Activated B cell treated with CpG ODN at 0.5 μM for 24 hours (primary cell): ENCODE results near the gene GRM8. TPM values are rescaled to one million over a fixed set of nuclear protein-coding genes. Genes with fewer than 3 reads are reported as not detected.
A peak's percentile ranks its signal among the peaks of the same experiment; 100 is the strongest.

Source experiments
- ATAC-seq: fragments of 200-7000 bp; cut with Tn5 transposase; one replicate; pipeline ENCODE4 v1.10.0; 2021; ENCODE audit warnings: low read depth, mild to moderate bottlenecking, moderate library complexity
- CTCF ChIA-PET: fragments of 350-600 bp; sonication (Branson Sonifier 250); formaldehyde crosslinking; loops from one replicate; lab custom pipeline; 2021; ENCODE audit warnings: antibody characterized with exemption; lab: Charles Lee
- POLR2A ChIA-PET: fragments of 350-600 bp; sonication (Branson Sonifier 250); formaldehyde crosslinking; loops from one replicate; lab custom pipeline; 2021; ENCODE audit warnings: antibody characterized with exemption; lab: Charles Lee
- DNase-seq: peaks from one replicate; pipeline ENCODE4 v3.0.0; 2022
- H3K27ac Mint-ChIP-seq: one replicate; pipeline ENCODE4 v1.8.0; 2020; ENCODE audit warnings: mixed read lengths
- H3K27me3 Mint-ChIP-seq: one replicate; pipeline ENCODE4 v1.8.0; 2021; ENCODE audit warnings: mixed read lengths
- H3K36me3 Mint-ChIP-seq: one replicate; pipeline ENCODE4 v1.8.0; 2021; ENCODE audit warnings: low read depth, mixed read lengths
- H3K4me1 Mint-ChIP-seq: one replicate; pipeline ENCODE4 v1.8.0; 2021; ENCODE audit warnings: mixed read lengths
- H3K4me3 Mint-ChIP-seq: one replicate; pipeline ENCODE4 v1.8.0; 2020; ENCODE audit warnings: mild to moderate bottlenecking, mixed read lengths
- H3K9me3 Mint-ChIP-seq: one replicate; pipeline ENCODE4 v1.8.0; 2020; ENCODE audit warnings: mixed read lengths
- intact Hi-C: fragments of 100-400 bp; cut with micrococcal nuclease; formaldehyde crosslinking; loops from one replicate; pipeline ENCODE4 v1.15.1; 2024
- total RNA-seq: library from RNA; stranded (reverse); gene quantifications from 2 replicates; pipeline ENCODE4 v1.2.3, GENCODE V29; 2022
- TF ChIP-seq, protein P1 (sequence below): fragments of 200-600 bp; IDR thresholded peaks from one replicate; pipeline ENCODE4 v1.8.0; 2022; ENCODE audit warnings: antibody characterized with exemption, mild to moderate bottlenecking

GRM8 gene
- total RNA-seq, 1 donor from 2014 or later = not detected

DNA sequence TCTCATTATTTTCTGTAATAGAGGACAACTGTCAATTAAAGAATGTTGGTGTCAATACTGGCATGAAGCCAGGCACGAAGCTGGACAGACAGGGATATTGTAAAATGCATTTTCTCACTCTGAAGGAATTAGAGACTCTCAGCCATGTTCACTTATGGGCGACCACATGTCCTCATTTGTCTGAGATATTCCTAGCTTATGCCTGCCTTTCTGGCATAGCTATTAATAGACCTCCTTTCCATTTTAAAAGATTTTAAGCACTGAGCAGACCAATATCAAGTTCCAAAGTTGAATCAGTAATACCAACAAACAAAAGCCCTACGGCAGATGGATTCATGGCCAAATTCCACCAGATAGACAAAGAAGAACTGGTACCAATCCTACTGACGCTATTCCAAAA is 589.9 kb downstream of the GRM8 start:
- H3K4me1 Mint-ChIP-seq = peaks cover 19% of the 10 kb centered on the region
- POLR2A ChIA-PET = no interaction called here

DNA sequence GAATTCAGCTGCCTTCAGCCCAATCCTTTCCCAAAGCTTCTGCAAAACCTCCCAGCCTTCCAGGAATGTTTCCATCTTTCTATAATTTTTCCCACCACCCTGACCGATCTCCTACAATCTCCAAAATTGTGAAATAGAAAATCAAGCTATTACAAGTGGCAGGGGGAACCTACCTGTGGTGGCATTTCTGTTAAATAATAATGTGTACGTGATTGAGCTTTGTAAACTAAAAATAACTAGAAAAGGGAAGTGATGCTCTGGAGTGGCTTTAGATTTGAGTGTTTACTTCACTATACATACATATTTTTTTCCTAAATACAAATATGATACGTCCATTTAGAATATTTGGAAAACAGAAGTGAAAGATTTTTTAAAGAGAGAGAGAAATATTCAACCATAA is 593.6 kb downstream of the GRM8 start:
- Mint-ChIP-seq H3K4me1 (peaks cover 26% of the 10 kb centered on the region), H3K27ac (peak overlapping the region; percentile 68), H3K4me3 (no peak overlapping the region), H3K27me3 (no peaks in the 10 kb centered on the region), H3K36me3 (no peaks in the 10 kb centered on the region), H3K9me3 (peaks cover 3% of the 10 kb centered on the region)
- TF ChIP-seq, protein P1, sequence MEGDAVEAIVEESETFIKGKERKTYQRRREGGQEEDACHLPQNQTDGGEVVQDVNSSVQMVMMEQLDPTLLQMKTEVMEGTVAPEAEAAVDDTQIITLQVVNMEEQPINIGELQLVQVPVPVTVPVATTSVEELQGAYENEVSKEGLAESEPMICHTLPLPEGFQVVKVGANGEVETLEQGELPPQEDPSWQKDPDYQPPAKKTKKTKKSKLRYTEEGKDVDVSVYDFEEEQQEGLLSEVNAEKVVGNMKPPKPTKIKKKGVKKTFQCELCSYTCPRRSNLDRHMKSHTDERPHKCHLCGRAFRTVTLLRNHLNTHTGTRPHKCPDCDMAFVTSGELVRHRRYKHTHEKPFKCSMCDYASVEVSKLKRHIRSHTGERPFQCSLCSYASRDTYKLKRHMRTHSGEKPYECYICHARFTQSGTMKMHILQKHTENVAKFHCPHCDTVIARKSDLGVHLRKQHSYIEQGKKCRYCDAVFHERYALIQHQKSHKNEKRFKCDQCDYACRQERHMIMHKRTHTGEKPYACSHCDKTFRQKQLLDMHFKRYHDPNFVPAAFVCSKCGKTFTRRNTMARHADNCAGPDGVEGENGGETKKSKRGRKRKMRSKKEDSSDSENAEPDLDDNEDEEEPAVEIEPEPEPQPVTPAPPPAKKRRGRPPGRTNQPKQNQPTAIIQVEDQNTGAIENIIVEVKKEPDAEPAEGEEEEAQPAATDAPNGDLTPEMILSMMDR = no peak
- peak; percentile 32 for ATAC-seq
- intact Hi-C loops = loop anchor here (2.0 kb wide), 1 partner anchor 38 kb away; no protein-coding TSS in a partner anchor
- CTCF ChIA-PET = no interaction called here
- POLR2A ChIA-PET = interaction anchor here (0.7 to 0.8 kb wide), 2 partner anchors 42 to 275 kb away, joined by 3 to 5 read pairs; no protein-coding TSS in a partner anchor
- DNase-seq = no peak

More for the DNA sequence above, 589.9 kb downstream of the GRM8 start:
- H3K36me3 Mint-ChIP-seq = no peaks in the 10 kb centered on the region
- DNase-seq (no peak), ATAC-seq (no peak)
- CTCF ChIA-PET = no interaction called here
- H3K4me3 Mint-ChIP-seq = no peak overlapping the region
- H3K9me3 Mint-ChIP-seq = peaks cover 3% of the 10 kb centered on the region
- no peak overlapping the region for H3K27ac Mint-ChIP-seq
- H3K27me3 Mint-ChIP-seq = no peaks in the 10 kb centered on the region
- TF ChIP-seq, protein P1 = no peak
- intact Hi-C loops = no loop called here

GRCh38 chr7:126658684-126659083 is 594.1 kb downstream of the GRM8 start:
- intact Hi-C loops = loop anchor here (2.0 kb wide), 1 partner anchor 38 kb away; no protein-coding TSS in a partner anchor
- CTCF ChIA-PET = no interaction called here
- POLR2A ChIA-PET = interaction anchor here (0.7 to 0.8 kb wide), 2 partner anchors 42 to 275 kb away, joined by 3 to 5 read pairs; no protein-coding TSS in a partner anchor
- DNase-seq (no peak), ATAC-seq (no peak)
- H3K9me3 Mint-ChIP-seq = peaks cover 3% of the 10 kb centered on the region
- TF ChIP-seq, protein P1 = no peak
- H3K36me3 Mint-ChIP-seq = no peaks in the 10 kb centered on the region
- peak overlapping the region; percentile 84 for H3K27ac Mint-ChIP-seq
- no peak overlapping the region for H3K4me3 Mint-ChIP-seq
- H3K27me3 Mint-ChIP-seq = no peaks in the 10 kb centered on the region
- peaks cover 26% of the 10 kb centered on the region for H3K4me1 Mint-ChIP-seq

DNA sequence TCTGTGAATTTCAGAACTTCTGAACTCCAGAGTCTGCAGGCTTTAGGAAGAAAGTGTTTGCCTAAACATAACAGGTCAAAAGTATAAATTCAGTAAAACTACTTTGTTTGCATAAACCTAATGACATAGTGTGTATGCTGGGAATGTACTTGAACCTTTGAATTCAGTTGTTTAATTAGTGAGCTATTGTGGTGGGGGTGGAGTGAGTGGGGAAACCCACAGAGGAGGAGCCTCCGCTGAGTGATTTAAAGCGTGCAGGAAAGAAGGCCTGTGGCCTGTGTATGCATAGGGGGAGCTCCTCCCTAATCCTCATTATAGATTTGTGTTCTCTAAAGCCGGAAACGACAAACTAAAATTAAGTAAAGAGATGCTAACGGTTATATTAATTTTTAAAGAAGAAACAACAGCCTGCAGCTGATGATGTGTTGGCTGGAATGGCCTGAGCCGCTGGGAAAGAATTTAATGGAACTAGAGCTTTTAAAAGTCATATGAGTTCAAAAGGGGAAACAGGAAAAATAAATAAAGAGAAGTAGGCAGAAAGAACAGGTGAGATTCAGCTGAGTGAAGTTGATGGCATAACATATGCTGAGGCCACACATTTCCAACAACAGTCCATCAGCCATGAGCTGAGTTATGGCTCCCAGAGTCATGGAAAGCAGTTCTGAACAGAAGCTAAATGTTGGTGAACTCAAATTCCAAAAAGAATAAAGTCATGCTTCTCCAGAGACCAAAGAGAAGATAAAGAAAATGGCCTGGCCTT is 595.0 kb downstream of the GRM8 start:
- intact Hi-C loops = loop anchor here (1.0 to 2.0 kb wide), 2 partner anchors 39 to 44 kb away; no protein-coding TSS in a partner anchor
- H3K27me3 Mint-ChIP-seq = no peaks in the 10 kb centered on the region
- H3K4me3 Mint-ChIP-seq = no peak overlapping the region
- peaks cover 26% of the 10 kb centered on the region for H3K4me1 Mint-ChIP-seq
- no peaks in the 10 kb centered on the region for H3K36me3 Mint-ChIP-seq
- H3K9me3 Mint-ChIP-seq = peaks cover 3% of the 10 kb centered on the region
- ATAC-seq (peak; percentile 90), DNase-seq (no peak)
- peak overlapping the region; percentile 84 for H3K27ac Mint-ChIP-seq
- TF ChIP-seq, protein P1 = no peak
- ChIA-PET CTCF (no interaction called here), POLR2A (no interaction called here)

GRCh38 chr7:126657137-126657536 is 595.6 kb downstream of the GRM8 start:
- H3K27ac Mint-ChIP-seq = peak overlapping the region; percentile 84
- H3K27me3 Mint-ChIP-seq = no peaks in the 10 kb centered on the region
- H3K4me3 Mint-ChIP-seq = no peak overlapping the region
- H3K4me1 Mint-ChIP-seq = peaks cover 26% of the 10 kb centered on the region
- no peak for ATAC-seq
- intact Hi-C loops = loop anchor here (1.0 kb wide), 1 partner anchor 44 kb away; no protein-coding TSS in a partner anchor
- peaks cover 2% of the 10 kb centered on the region for H3K9me3 Mint-ChIP-seq
- DNase-seq = no peak
- no peaks in the 10 kb centered on the region for H3K36me3 Mint-ChIP-seq
- CTCF ChIA-PET = no interaction called here
- POLR2A ChIA-PET = no interaction called here
- TF ChIP-seq, protein P1 = no peak
